Activated CD8-positive, alpha-beta memory T cell treated with anti-CD3 and anti-CD28 coated beads, Interleukin-2, amount 10 ng/mL, durations not matched to agents 7 days and 5 days (primary cell): ENCODE results near the gene HK3. TPM values are rescaled to one million over a fixed set of nuclear protein-coding genes. Genes with fewer than 3 reads are reported as not detected.

ENCODE experiments used
- ATAC-seq: fragments of 150-1000 bp; cut with Tn5 transposase; one replicate; pipeline ENCODE4 v1.10.0; 2021; ENCODE audit warnings: moderate library complexity
- CTCF ChIA-PET: fragments of 350-600 bp; sonication (Branson Sonifier 250); formaldehyde crosslinking; loops from one replicate; lab custom pipeline; 2021; ENCODE audit warnings: antibody characterized with exemption; lab: Charles Lee
- DNase-seq: peaks from one replicate; pipeline ENCODE4 v3.0.0-alpha.2; 2020
- H3K27ac Mint-ChIP-seq: one replicate; pipeline ENCODE4 v1.8.0; 2021; ENCODE audit warnings: mild to moderate bottlenecking, mixed read lengths
- H3K27me3 Mint-ChIP-seq: one replicate; pipeline ENCODE4 v1.8.0; 2021; ENCODE audit warnings: mixed read lengths
- H3K36me3 Mint-ChIP-seq: one replicate; pipeline ENCODE4 v1.8.0; 2021; ENCODE audit warnings: mild to moderate bottlenecking, mixed read lengths
- H3K4me1 Mint-ChIP-seq: one replicate; pipeline ENCODE4 v1.8.0; 2021; ENCODE audit warnings: mixed read lengths
- H3K4me3 Mint-ChIP-seq: one replicate; pipeline ENCODE4 v1.8.0; 2021; ENCODE audit warnings: mild to moderate bottlenecking, moderate library complexity, mixed read lengths
- H3K9me3 Mint-ChIP-seq: one replicate; pipeline ENCODE4 v1.8.0; 2022; ENCODE audit warnings: low read depth, mixed read lengths
- total RNA-seq, 2 experiments: library from RNA; stranded (reverse); gene quantifications; one replicate each; pipeline ENCODE4 v1.2.3, GENCODE V29; 2021

HK3 gene
- not detected for total RNA-seq

GRCh38 chr5:176899296-176899891 is at the start of gene HK3:
HK3 (minus strand) TSS chr5:176899346; CDS start chr5:176896159, 3,187 bp downstream.
- H3K36me3 Mint-ChIP-seq, result peaks cover 14% of the 10 kb centered on the region
- H3K27ac Mint-ChIP-seq, result peak within 1 kb of the TSS; percentile 38
- no peak within 1 kb of the TSS for H3K4me3 Mint-ChIP-seq
- ATAC-seq (peak; percentile 35), DNase-seq (no peak)
- no peaks in the 10 kb centered on the region for H3K9me3 Mint-ChIP-seq
- peaks cover 3% of the 10 kb centered on the region for H3K27me3 Mint-ChIP-seq
- H3K4me1 Mint-ChIP-seq, result peaks cover 32% of the 10 kb centered on the region
- CTCF ChIA-PET, result interaction anchor here (1.2 to 1.7 kb wide), 4 partner anchors 17 to 241 kb away, joined by 3 to 9 read pairs (median 4); no protein-coding TSS in a partner anchor

- Mint-ChIP-seq H3K36me3 (peaks cover 26% of the 10 kb centered on the region), H3K9me3 (no peaks in the 10 kb centered on the region), H3K4me3 (no peak overlapping the region), H3K27me3 (no peaks in the 10 kb centered on the region), H3K4me1 (no peaks in the 10 kb centered on the region), H3K27ac (no peak overlapping the region)
- CTCF ChIA-PET, result interaction anchor here (1.0 kb wide), 1 partner anchor 288 kb away, joined by 5 read pairs; no protein-coding TSS in a partner anchor
- no peak for ATAC-seq
- DNase-seq, result no peak
These were observed 49.3 kb upstream of the HK3 start for GRCh38 chr5:176948458-176948857.

GRCh38 chr5:176947847-176948246 is 48.7 kb upstream of the HK3 start:
- no peak for DNase-seq
- Mint-ChIP-seq H3K36me3 (peaks cover 32% of the 10 kb centered on the region), H3K9me3 (no peaks in the 10 kb centered on the region), H3K4me1 (no peaks in the 10 kb centered on the region), H3K4me3 (no peak overlapping the region), H3K27me3 (no peaks in the 10 kb centered on the region), H3K27ac (no peak overlapping the region)
- no peak for ATAC-seq
- CTCF ChIA-PET, result interaction anchor here (1.0 kb wide), 1 partner anchor 287 kb away, joined by 5 read pairs; no protein-coding TSS in a partner anchor

GRCh38 chr5:176944268-176944667 is 45.1 kb upstream of the HK3 start:
- Mint-ChIP-seq H3K36me3 (peaks cover 23% of the 10 kb centered on the region), H3K27me3 (no peaks in the 10 kb centered on the region), H3K27ac (no peak overlapping the region), H3K4me1 (no peaks in the 10 kb centered on the region), H3K4me3 (no peak overlapping the region), H3K9me3 (no peaks in the 10 kb centered on the region)
- CTCF ChIA-PET, result no interaction called here
- no peak for DNase-seq
- no peak for ATAC-seq

GRCh38 chr5:176943816-176944215 is 44.7 kb upstream of the HK3 start:
- no peak overlapping the region for H3K4me3 Mint-ChIP-seq
- no peak overlapping the region for H3K27ac Mint-ChIP-seq
- no peaks in the 10 kb centered on the region for H3K4me1 Mint-ChIP-seq
- H3K9me3 Mint-ChIP-seq, result no peaks in the 10 kb centered on the region
- ATAC-seq (no peak), DNase-seq (no peak)
- H3K36me3 Mint-ChIP-seq, result peaks cover 24% of the 10 kb centered on the region
- CTCF ChIA-PET, result interaction anchor here (1.3 kb wide), 1 partner anchor 9 kb away, joined by 3 read pairs; no protein-coding TSS in a partner anchor
- no peaks in the 10 kb centered on the region for H3K27me3 Mint-ChIP-seq

- H3K27me3 Mint-ChIP-seq, result no peaks in the 10 kb centered on the region
- H3K36me3 Mint-ChIP-seq, result peaks cover 22% of the 10 kb centered on the region
- CTCF ChIA-PET, result no interaction called here
- no peak overlapping the region for H3K4me3 Mint-ChIP-seq
- H3K27ac Mint-ChIP-seq, result no peak overlapping the region
- DNase-seq, result no peak
- H3K9me3 Mint-ChIP-seq, result no peaks in the 10 kb centered on the region
- no peaks in the 10 kb centered on the region for H3K4me1 Mint-ChIP-seq
- no peak for ATAC-seq
These were observed 42.8 kb upstream of the HK3 start for GRCh38 chr5:176941951-176942350.

- DNase-seq (no peak), ATAC-seq (no peak)
- Mint-ChIP-seq H3K4me3 (no peak overlapping the region), H3K9me3 (no peaks in the 10 kb centered on the region), H3K27me3 (no peaks in the 10 kb centered on the region), H3K36me3 (peaks cover 23% of the 10 kb centered on the region), H3K27ac (no peak overlapping the region), H3K4me1 (peaks cover 6% of the 10 kb centered on the region)
- CTCF ChIA-PET, result no interaction called here
These were observed 39.3 kb upstream of the HK3 start for GRCh38 chr5:176938472-176938871.

GRCh38 chr5:176935017-176935416 is 35.9 kb upstream of the HK3 start:
- Mint-ChIP-seq H3K4me1 (peaks cover 6% of the 10 kb centered on the region), H3K27ac (peak overlapping the region; percentile 1), H3K27me3 (no peaks in the 10 kb centered on the region), H3K4me3 (no peak overlapping the region), H3K9me3 (no peaks in the 10 kb centered on the region), H3K36me3 (peaks cover 31% of the 10 kb centered on the region)
- ATAC-seq (no peak), DNase-seq (no peak)
- CTCF ChIA-PET, result interaction anchor here (1.2 kb wide), 1 partner anchor 8 kb away, joined by 3 read pairs; no protein-coding TSS in a partner anchor

- Mint-ChIP-seq H3K27ac (no peak overlapping the region), H3K4me1 (peaks cover 9% of the 10 kb centered on the region), H3K27me3 (no peaks in the 10 kb centered on the region), H3K36me3 (peaks cover 34% of the 10 kb centered on the region), H3K4me3 (no peak overlapping the region), H3K9me3 (no peaks in the 10 kb centered on the region)
- ATAC-seq (no peak), DNase-seq (no peak)
- CTCF ChIA-PET, result interaction anchor here (1.2 kb wide), 1 partner anchor 9 kb away, joined by 3 read pairs; no protein-coding TSS in a partner anchor
These were observed 35.3 kb upstream of the HK3 start for GRCh38 chr5:176934309-176934930.

- DNase-seq (no peak), ATAC-seq (no peak)
- CTCF ChIA-PET, result no interaction called here
- H3K4me1 Mint-ChIP-seq, result peaks cover 6% of the 10 kb centered on the region
- H3K27ac Mint-ChIP-seq, result no peak overlapping the region
- H3K36me3 Mint-ChIP-seq, result peaks cover 27% of the 10 kb centered on the region
- H3K27me3 Mint-ChIP-seq, result no peaks in the 10 kb centered on the region
- H3K4me3 Mint-ChIP-seq, result no peak overlapping the region
- no peaks in the 10 kb centered on the region for H3K9me3 Mint-ChIP-seq
These were observed 30.5 kb upstream of the HK3 start for GRCh38 chr5:176929654-176930053.

- ATAC-seq, result no peak
- peaks cover 4% of the 10 kb centered on the region for H3K4me1 Mint-ChIP-seq
- H3K4me3 Mint-ChIP-seq, result no peak overlapping the region
- CTCF ChIA-PET, result no interaction called here
- H3K27ac Mint-ChIP-seq, result no peak overlapping the region
- H3K9me3 Mint-ChIP-seq, result no peaks in the 10 kb centered on the region
- peaks cover 26% of the 10 kb centered on the region for H3K36me3 Mint-ChIP-seq
- H3K27me3 Mint-ChIP-seq, result no peaks in the 10 kb centered on the region
- DNase-seq, result no peak
These were observed 28.4 kb upstream of the HK3 start for GRCh38 chr5:176927562-176927961.

GRCh38 chr5:176922817-176923216 is 23.7 kb upstream of the HK3 start:
- H3K9me3 Mint-ChIP-seq, result no peaks in the 10 kb centered on the region
- no peaks in the 10 kb centered on the region for H3K27me3 Mint-ChIP-seq
- H3K4me1 Mint-ChIP-seq, result peaks cover 3% of the 10 kb centered on the region
- CTCF ChIA-PET, result interaction anchor here (0.8 kb wide), 1 partner anchor 262 kb away, joined by 3 read pairs; no protein-coding TSS in a partner anchor
- peaks cover 30% of the 10 kb centered on the region for H3K36me3 Mint-ChIP-seq
- ATAC-seq (no peak), DNase-seq (no peak)
- no peak overlapping the region for H3K4me3 Mint-ChIP-seq
- H3K27ac Mint-ChIP-seq, result no peak overlapping the region

GRCh38 chr5:176921714-176922113 is 22.6 kb upstream of the HK3 start:
- ATAC-seq (no peak), DNase-seq (no peak)
- Mint-ChIP-seq H3K36me3 (peaks cover 30% of the 10 kb centered on the region), H3K9me3 (no peaks in the 10 kb centered on the region), H3K27me3 (no peaks in the 10 kb centered on the region), H3K4me3 (no peak overlapping the region), H3K27ac (no peak overlapping the region), H3K4me1 (peaks cover 6% of the 10 kb centered on the region)
- CTCF ChIA-PET, result no interaction called here

- DNase-seq (no peak), ATAC-seq (no peak)
- Mint-ChIP-seq H3K27me3 (no peaks in the 10 kb centered on the region), H3K4me3 (no peak overlapping the region), H3K4me1 (peaks cover 13% of the 10 kb centered on the region), H3K36me3 (peaks cover 30% of the 10 kb centered on the region), H3K27ac (no peak overlapping the region), H3K9me3 (no peaks in the 10 kb centered on the region)
- CTCF ChIA-PET, result no interaction called here
These were observed 19.5 kb upstream of the HK3 start for GRCh38 chr5:176918613-176919012.
